Stimulated activated CD8-positive, alpha-beta memory T cell treated with anti-CD3 and anti-CD28 coated beads, Interleukin-4, amount 100 ng/mL, for 24 hours (primary cell): ENCODE results near the gene ZMYND12.

ENCODE experiments used
- DNase-seq: peaks from one replicate; pipeline ENCODE4 v3.0.0-alpha.2; 2020; ENCODE audit warnings: low read depth

Gene ZMYND12

GRCh38 chr1:42439940-42440339 is 15.9 kb downstream of the ZMYND12 start:
- no peak for DNase-seq

GRCh38 chr1:42434340-42434739 is 21.5 kb downstream of the ZMYND12 start:
- no peak for DNase-seq

GRCh38 chr1:42433369-42433768 is 22.5 kb downstream of the ZMYND12 start:
- DNase-seq = no peak

- DNase-seq = no peak
Measured at GRCh38 chr1:42432714-42433113, 23.1 kb downstream of the ZMYND12 start.

- DNase-seq = no peak
Measured at GRCh38 chr1:42431514-42431913, 24.3 kb downstream of the ZMYND12 start.

- DNase-seq = no peak
Measured at GRCh38 chr1:42430286-42431135, 25.3 kb downstream of the ZMYND12 start.

- no peak for DNase-seq
Measured at GRCh38 chr1:42429603-42430002, 26.2 kb downstream of the ZMYND12 start.

- DNase-seq = no peak
Measured at GRCh38 chr1:42427240-42427639, 28.6 kb downstream of the ZMYND12 start.

GRCh38 chr1:42424201-42424600 is 31.6 kb downstream of the ZMYND12 start:
- DNase-seq = no peak

- no peak for DNase-seq
Measured at GRCh38 chr1:42423681-42424080, 32.1 kb downstream of the ZMYND12 start.

- DNase-seq = no peak
Measured at GRCh38 chr1:42422737-42423136, 33.1 kb downstream of the ZMYND12 start.

GRCh38 chr1:42420911-42421585 is 34.8 kb downstream of the ZMYND12 start:
- no peak for DNase-seq

- no peak for DNase-seq
Measured at GRCh38 chr1:42420121-42420520, 35.7 kb downstream of the ZMYND12 start.

GRCh38 chr1:42419126-42419821 is 36.5 kb downstream of the ZMYND12 start:
- DNase-seq = no peak

GRCh38 chr1:42418516-42418915 is 37.3 kb downstream of the ZMYND12 start:
- no peak for DNase-seq

- DNase-seq = no peak
Measured at GRCh38 chr1:42417166-42417565, 38.7 kb downstream of the ZMYND12 start.

GRCh38 chr1:42414551-42415496 is 41.0 kb downstream of the ZMYND12 start:
- DNase-seq = no peak

GRCh38 chr1:42403880-42404400 is 51.9 kb downstream of the ZMYND12 start:
- DNase-seq = no peak

GRCh38 chr1:42399315-42400100 is 56.3 kb downstream of the ZMYND12 start:
- no peak for DNase-seq

- DNase-seq = no peak
Measured at GRCh38 chr1:42392967-42393848, 62.6 kb downstream of the ZMYND12 start.
